ENCODE measurements around the gene LAD1.
A peak's percentile ranks its signal among the peaks of the same experiment; 100 is the strongest.

LAD1 gene, protein sequence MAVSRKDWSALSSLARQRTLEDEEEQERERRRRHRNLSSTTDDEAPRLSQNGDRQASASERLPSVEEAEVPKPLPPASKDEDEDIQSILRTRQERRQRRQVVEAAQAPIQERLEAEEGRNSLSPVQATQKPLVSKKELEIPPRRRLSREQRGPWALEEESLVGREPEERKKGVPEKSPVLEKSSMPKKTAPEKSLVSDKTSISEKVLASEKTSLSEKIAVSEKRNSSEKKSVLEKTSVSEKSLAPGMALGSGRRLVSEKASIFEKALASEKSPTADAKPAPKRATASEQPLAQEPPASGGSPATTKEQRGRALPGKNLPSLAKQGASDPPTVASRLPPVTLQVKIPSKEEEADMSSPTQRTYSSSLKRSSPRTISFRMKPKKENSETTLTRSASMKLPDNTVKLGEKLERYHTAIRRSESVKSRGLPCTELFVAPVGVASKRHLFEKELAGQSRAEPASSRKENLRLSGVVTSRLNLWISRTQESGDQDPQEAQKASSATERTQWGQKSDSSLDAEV

GRCh38 chr1:201399018-201399351, at the start of gene LAD1:
Gene LAD1 (minus strand): TSS chr1:201399324. CDS start chr1:201399306, 18 bp downstream.
- DNase-seq (ENCODE audit: low read depth in 2 of 2) = no peak

GRCh38 chr1:201447903-201448871, 49.1 kb upstream of the LAD1 start:
- peak in 1 of 2 donors; percentile 36 for DNase-seq (ENCODE audit: low read depth in 2 of 2)

DNA sequence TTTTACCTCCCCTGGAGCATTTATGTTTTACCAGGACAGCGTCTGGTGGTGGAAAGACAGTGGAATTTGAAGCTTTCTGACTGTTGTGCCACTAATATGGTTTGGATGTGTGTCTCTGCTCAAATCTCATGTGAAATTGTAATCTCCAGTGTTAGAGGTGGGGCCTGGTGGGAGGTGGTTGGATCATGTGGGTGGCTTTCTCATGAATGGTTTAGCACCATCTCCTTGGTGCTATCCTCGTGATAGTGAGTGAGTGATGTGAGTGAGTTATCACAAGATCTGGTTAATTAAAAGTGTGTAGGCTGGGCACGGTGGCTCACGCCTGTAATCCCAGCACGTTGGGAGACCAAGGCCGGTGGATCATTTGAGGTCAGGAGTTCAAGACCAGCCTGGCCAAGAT, 46.2 kb upstream of the LAD1 start:
- no peak for DNase-seq (ENCODE audit: low read depth in 2 of 2)

DNA sequence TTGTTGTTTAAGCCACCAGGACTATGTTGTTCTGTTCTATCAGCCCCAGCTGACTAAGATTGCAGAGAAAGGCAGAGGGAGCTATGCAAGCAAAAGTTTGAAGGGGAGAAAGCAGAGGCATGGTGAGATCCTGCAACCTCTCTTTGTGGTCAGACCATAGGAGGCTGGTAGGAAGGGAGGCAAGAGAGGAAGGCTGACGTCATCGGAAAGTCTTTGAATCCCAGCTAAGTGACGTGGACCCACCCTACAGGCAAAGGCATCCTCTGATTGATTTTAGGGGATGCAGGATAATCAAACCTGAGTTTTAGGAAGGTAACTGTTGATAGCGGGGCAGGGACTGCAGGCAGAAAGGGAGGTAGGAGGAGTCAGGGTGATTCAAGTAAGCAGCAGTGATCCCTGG, 45.7 kb upstream of the LAD1 start:
- no peak for DNase-seq (ENCODE audit: low read depth in 2 of 2)

GRCh38 chr1:201443747-201444146, 44.6 kb upstream of the LAD1 start:
- DNase-seq (ENCODE audit: low read depth in 2 of 2) = no peak

DNA sequence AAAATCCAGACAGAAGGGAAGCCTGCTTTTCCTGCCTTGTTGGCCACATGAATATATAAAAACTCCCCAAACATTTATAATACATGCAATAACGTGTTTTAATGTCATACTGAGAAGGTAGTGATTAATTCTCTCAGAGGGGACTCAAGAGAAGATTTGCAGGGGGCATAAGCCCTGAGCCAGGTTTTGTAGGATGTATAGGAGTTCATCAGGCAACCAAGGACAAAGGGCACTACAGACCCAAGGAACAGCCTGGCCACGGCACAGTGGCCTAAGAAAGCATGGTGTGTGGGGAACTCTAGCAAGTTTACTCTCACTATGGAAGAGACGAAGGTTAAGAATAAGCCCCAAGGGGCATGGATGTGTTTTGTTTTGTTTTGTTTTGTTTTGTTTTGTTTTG, 37.8 kb upstream of the LAD1 start:
- DNase-seq (ENCODE audit: low read depth in 2 of 2) = no peak

DNA sequence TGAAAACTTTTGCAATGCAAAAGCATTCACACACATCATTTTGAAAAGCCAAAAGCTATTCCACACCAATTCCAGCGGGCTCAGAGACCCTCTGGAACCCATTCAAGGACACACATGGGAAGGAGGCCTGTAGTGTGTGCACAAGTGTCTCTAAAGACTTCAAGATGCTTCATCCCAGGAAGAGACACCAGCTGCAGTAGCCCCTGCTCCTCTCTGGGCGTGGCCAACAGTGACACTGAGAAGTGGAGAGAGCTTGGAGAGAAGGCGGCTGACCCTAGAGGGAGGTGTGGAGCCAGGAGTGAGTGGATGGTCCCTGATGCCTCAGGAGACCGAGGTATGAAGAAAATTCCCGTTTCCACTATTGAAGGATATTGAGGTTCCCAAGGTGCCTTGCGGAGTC, 37.3 kb upstream of the LAD1 start:
- no peak for DNase-seq (ENCODE audit: low read depth in 2 of 2)

- DNase-seq (ENCODE audit: low read depth in 2 of 2) = no peak
Observed at GRCh38 chr1:201434266-201434665, 35.1 kb upstream of the LAD1 start.

DNA sequence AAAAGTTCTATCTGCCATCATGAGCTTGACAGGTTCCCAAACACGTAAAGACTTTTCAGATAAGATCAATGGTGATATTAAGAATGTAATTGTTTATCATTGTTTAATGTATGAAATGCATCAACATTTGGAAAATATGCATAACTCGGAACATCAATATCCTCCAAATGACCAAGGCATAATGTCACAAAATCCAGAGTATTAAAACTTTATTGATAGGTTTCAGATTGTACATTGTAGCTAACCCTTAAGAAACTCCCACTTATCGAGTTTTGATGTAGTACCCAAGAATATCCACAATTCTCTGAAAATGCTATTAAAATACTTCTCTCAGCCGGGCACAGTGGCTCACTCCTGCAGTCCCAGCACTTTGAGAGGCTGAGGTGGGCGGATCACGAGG, 34.5 kb upstream of the LAD1 start:
- no peak for DNase-seq (ENCODE audit: low read depth in 2 of 2)

DNA sequence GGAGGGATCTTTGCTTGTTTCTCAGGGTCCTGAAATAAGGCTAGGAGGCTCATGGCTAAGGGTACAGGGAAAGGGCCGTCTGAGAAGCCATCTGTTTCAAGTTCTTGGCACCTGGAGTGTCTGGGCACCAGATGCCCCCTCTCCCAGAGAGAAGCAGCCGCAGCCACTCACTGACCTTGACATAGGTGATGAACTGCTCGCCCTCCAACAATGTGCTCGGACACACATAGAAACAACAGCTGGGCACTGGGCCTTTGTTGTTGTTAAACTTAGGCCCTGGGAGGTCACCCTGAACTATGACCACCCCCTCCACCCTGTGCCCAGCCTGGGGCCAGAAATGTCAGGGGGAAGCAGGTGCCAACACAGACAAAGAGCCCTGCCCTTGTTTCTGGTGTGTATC, 31.7 kb upstream of the LAD1 start:
- no peak for DNase-seq (ENCODE audit: low read depth in 2 of 2)

GRCh38 chr1:201429736-201430501, 30.8 kb upstream of the LAD1 start:
- no peak for DNase-seq (ENCODE audit: low read depth in 2 of 2)

DNA sequence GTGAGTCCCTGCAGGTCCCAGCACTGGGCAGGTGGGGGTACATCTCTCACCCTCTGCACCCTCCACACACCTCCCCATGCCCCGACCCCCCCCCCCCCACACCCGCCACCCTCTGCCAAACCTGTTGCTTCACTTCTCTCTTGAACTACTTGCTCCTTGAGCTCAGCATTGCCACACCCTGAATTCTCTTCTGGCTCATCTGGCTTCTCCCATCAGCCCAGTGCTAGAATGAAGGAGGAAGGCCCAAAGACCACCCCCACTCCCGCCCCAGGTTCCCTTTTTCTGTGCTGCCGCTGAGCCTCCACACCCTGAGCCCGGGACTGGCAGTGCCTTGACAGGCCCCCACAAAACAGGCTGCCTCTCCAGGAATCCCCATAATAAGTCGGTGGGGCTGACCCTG, 28.8 kb upstream of the LAD1 start:
- no peak for DNase-seq (ENCODE audit: low read depth in 2 of 2)

- DNase-seq (ENCODE audit: low read depth in 2 of 2) = no peak
Observed at GRCh38 chr1:201426479-201427310, 27.6 kb upstream of the LAD1 start.

- no peak for DNase-seq (ENCODE audit: low read depth in 2 of 2)
Observed at GRCh38 chr1:201424146-201424545, 25.0 kb upstream of the LAD1 start.

GRCh38 chr1:201423655-201424054, 24.5 kb upstream of the LAD1 start:
- no peak for DNase-seq (ENCODE audit: low read depth in 2 of 2)

GRCh38 chr1:201422436-201423030, 23.4 kb upstream of the LAD1 start:
- DNase-seq (ENCODE audit: low read depth in 2 of 2) = no peak

GRCh38 chr1:201422026-201422425, 22.9 kb upstream of the LAD1 start:
- DNase-seq (ENCODE audit: low read depth in 2 of 2) = no peak

DNA sequence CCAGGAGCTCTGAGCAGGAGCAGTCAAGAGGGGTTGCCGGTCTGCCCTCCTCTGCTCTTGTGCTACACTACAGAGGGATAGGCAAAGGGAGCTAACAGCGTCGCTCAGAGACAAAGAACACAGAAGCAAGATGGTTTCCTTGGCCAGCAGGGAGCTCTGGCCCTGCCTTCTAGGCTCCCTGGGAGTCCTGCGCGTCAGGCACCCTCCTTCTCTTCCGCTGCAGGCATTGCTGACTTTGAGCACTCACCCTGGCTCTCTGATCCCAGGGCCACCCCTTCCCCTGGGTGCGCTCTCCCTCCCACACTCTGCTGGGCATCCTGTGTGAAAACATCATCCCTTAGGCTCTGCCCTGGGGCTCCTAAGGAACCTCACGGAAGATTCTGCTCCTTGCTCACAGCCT, 21.9 kb upstream of the LAD1 start:
- DNase-seq (ENCODE audit: low read depth in 2 of 2) = no peak

DNA sequence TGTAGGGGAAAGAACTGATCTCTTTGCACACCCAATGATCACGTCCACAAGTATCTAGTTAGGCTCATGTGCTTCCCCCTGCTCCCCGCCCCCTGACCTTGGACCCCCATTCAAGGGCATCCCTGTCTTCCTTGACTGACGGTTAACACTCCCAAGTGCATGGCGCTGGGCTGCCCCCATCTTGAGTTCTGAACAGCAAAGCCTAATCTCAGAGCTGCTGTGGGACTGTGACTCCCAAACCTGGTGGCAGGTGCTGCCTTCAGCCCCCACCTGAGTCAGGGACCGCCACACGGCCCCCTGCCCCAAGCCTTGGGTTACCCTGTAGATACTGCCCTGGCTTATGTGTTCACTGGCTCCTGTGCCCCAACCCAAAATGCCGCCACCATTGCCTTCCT, 21.5 kb upstream of the LAD1 start:
- no peak for DNase-seq (ENCODE audit: low read depth in 2 of 2)

DNA sequence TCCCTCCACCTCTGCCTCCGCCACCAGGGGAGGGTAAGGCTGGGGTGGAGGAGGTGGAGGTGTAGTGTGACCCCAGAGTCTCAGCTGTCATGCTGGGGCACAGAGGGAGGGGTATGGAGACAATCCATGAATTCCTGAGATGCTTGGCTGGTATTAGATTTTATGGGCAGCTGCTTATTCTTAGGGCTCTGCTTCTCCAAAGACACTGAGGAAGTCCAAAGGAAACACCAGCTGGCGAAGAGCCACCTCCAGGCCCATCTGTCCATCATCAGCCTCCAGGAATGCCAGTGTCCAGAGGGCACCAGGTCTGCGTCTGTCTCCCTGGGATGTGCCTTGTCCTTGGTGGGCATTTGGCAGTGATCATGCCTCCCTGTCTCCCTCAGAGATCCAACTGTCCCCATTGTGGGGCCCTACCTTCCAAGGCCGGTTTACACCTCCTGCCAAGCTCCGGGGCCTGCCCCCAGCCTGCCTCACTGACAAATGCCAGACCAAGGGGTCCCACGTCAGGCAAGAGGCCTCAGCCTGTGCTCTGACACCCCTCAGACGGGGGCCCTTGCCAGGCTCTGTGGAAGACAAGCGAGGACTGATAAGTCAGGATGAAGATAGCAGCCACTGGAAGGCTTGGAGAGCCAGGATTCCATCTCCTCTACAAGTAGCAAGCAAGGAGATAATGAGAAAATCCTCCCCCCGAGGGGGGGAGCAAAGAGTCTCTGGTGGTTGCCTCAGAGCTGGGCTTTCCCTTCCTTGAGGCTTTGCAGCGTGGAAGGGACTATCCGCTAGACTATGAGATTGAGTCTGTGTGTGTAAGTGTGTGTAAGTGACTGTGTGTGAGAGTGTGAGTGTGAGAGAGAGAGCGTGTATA, 20.9 kb upstream of the LAD1 start:
- no peak for DNase-seq (ENCODE audit: low read depth in 2 of 2)
